CD14-positive monocyte (primary cell): Measurements from ENCODE around the gene MRPL48. TPM values are rescaled to one million over a fixed set of nuclear protein-coding genes. Genes with fewer than 3 reads are reported as not detected.
A peak's percentile ranks its signal among the peaks of the same experiment; 100 is the strongest.
"Not testable (repeated sequence)": the region's sequence is repeated elsewhere in the genome, so short reads cannot be mapped to it uniquely, and the experiment has no call there.

ENCODE experiments used
- DNase-seq, 3 donors: peaks; one replicate each; pipeline ENCODE4 v3.0.0-alpha.2; 2011 to 2022
- H2AFZ ChIP-seq: 2 replicates; pipeline ENCODE4 v1.6.0; 2012; ENCODE audit warnings: mild to moderate bottlenecking, low read depth, low read length, inconsistent platforms; ENCODE audit not compliant: insufficient read depth, poor library complexity, severe bottlenecking
- H3K27ac ChIP-seq, 2 donors: 1 replicate in 1 of 2; 2 replicates in 1 of 2; pipeline ENCODE4 v1.5.1; 2012 to 2013; ENCODE audit warnings: low read length in 2 of 2, control low read depth in 1 of 2, inconsistent platforms in 1 of 2, low read depth in 1 of 2, mild to moderate bottlenecking in 1 of 2
- H3K27me3 ChIP-seq, 2 donors: one replicate each; pipeline versions ENCODE4 v1.6.0 to v1.6.1; 2011 to 2013; ENCODE audit warnings: low read length in 2 of 2; ENCODE audit not compliant: control insufficient read depth in 2 of 2, insufficient read depth in 2 of 2
- H3K36me3 ChIP-seq, 2 donors: replicated peaks in 1 of 2; 1 replicate in 1 of 2; 2 replicates in 1 of 2; pipeline versions ENCODE4 v1.5.1 to v1.6.1; 2012 to 2013; ENCODE audit warnings: low read length in 2 of 2, control low read depth in 1 of 2, inconsistent platforms in 1 of 2, mild to moderate bottlenecking in 1 of 2; ENCODE audit not compliant: insufficient read depth in 2 of 2, control insufficient read depth in 1 of 2
- H3K4me1 ChIP-seq, 2 donors: 1 replicate in 1 of 2; 2 replicates in 1 of 2; pipeline versions ENCODE4 v1.5.1 to v1.6.1; 2012 to 2013; ENCODE audit warnings: low read length in 2 of 2, control low read depth in 1 of 2, inconsistent platforms in 1 of 2, mild to moderate bottlenecking in 1 of 2, moderate library complexity in 1 of 2; ENCODE audit not compliant: insufficient read depth in 2 of 2, control insufficient read depth in 1 of 2
- H3K4me2 ChIP-seq: replicated peaks from 2 replicates; pipeline ENCODE3; 2012; ENCODE audit warnings: low read length, moderate library complexity, mild to moderate bottlenecking; ENCODE audit not compliant: poor library complexity, severe bottlenecking; ENCODE audit errors: extremely low read depth
- H3K4me3 ChIP-seq, 3 experiments: fragments of 200-600 bp in 1 of 3; sonication (generic) in 1 of 3; replicated peaks in 1 of 3; 1 replicate in 2 of 3; 2 replicates in 1 of 3; pipeline ENCODE4 v1.5.1; 2011 to 2013; ENCODE audit warnings: low read length in 3 of 3, mild to moderate bottlenecking in 3 of 3, control low read depth in 2 of 3, low read depth in 2 of 3, inconsistent platforms in 1 of 3, moderate library complexity in 1 of 3
- H3K79me2 ChIP-seq: 2 replicates; pipeline ENCODE4 v1.6.0; 2012; ENCODE audit warnings: mild to moderate bottlenecking, control low read depth, inconsistent platforms, low read length, moderate library complexity; ENCODE audit not compliant: insufficient read depth
- H3K9ac ChIP-seq: 2 replicates; pipeline ENCODE4 v1.6.0; 2017; ENCODE audit warnings: low read length, mild to moderate bottlenecking; ENCODE audit not compliant: insufficient read depth, poor library complexity, severe bottlenecking
- H3K9me3 ChIP-seq, 2 donors: replicated peaks in 1 of 2; 1 replicate in 1 of 2; 2 replicates in 1 of 2; pipeline versions ENCODE4 v1.5.1 to v1.6.1; 2012 to 2013; ENCODE audit warnings: low read length in 2 of 2, control low read depth in 1 of 2; ENCODE audit not compliant: control insufficient read depth in 1 of 2, insufficient read depth in 1 of 2
- H4K20me1 ChIP-seq: 2 replicates; pipeline ENCODE4 v1.6.0; 2012; ENCODE audit warnings: mild to moderate bottlenecking, low read length, control low read depth, moderate library complexity; ENCODE audit not compliant: insufficient read depth
- H3K27ac Mint-ChIP-seq, 7 donors: one replicate each; pipeline ENCODE4 v1.8.0; 2020; ENCODE audit warnings: mild to moderate bottlenecking in 7 of 7, mixed read lengths in 7 of 7, moderate library complexity in 6 of 7, inconsistent platforms in 2 of 7
- H3K27me3 Mint-ChIP-seq, 3 donors: one replicate each; pipeline ENCODE4 v1.8.0; 2021 to 2022; ENCODE audit warnings: low read depth in 3 of 3, mild to moderate bottlenecking in 3 of 3, mixed read lengths in 3 of 3, moderate library complexity in 3 of 3, inconsistent platforms in 1 of 3
- H3K36me3 Mint-ChIP-seq, 2 donors: one replicate each; pipeline ENCODE4 v1.8.0; 2020; ENCODE audit warnings: mixed read lengths in 2 of 2, inconsistent platforms in 1 of 2, mild to moderate bottlenecking in 1 of 2
- H3K4me1 Mint-ChIP-seq: one replicate; pipeline ENCODE4 v1.8.0; 2020; ENCODE audit warnings: mild to moderate bottlenecking, mixed read lengths
- H3K4me3 Mint-ChIP-seq, 2 donors: one replicate each; pipeline ENCODE4 v1.8.0; 2020; ENCODE audit warnings: mild to moderate bottlenecking in 2 of 2, mixed read lengths in 2 of 2, moderate library complexity in 1 of 2
- H3K9me3 Mint-ChIP-seq, 7 donors: one replicate each; pipeline ENCODE4 v1.8.0; 2020 to 2022; ENCODE audit warnings: mixed read lengths in 7 of 7, mild to moderate bottlenecking in 6 of 7, moderate library complexity in 6 of 7, inconsistent platforms in 2 of 7
- CTCF ChIP-seq: fragments of 200-600 bp; IDR thresholded peaks from one replicate; pipeline ENCODE4 v1.8.0; 2022; ENCODE audit warnings: antibody characterized with exemption, mild to moderate bottlenecking
- WGBS: methylation state at CpG from one replicate; pipeline ENCODE4 v1.1.5; 2013; ENCODE audit warnings: missing lambda C conversion rate; ENCODE audit not compliant: insufficient coverage; 5-methylcytosine and 5-hydroxymethylcytosine counted together
- intact Hi-C, 2 donors: fragments of 100-400 bp; cut with micrococcal nuclease; formaldehyde crosslinking; loops; one replicate each; pipeline versions ENCODE4 v1.15.0 to v1.15.1; 2023
- polyA plus RNA-seq, 3 donors: library from polyadenylated mRNA; depleted of rRNA in 1 of 3; unstranded in 2 of 3; stranded (reverse) in 1 of 3; fragments of 300-500 nt in 2 of 3; fragments of >200 nt in 1 of 3; fragmentation: Illumina TruSeq in 2 of 3; gene quantifications; 1 replicate in 2 of 3; 2 replicates in 1 of 3; pipeline ENCODE4 v1.2.3, GENCODE V29; 2012 to 2021

Gene MRPL48
- polyA plus RNA-seq, 3 donors, result 17.8 to 43.1 (median 42.9) TPM

GRCh38 chr11:73750228-73750627, 37.4 kb upstream of the MRPL48 start:
- intact Hi-C loops, result loop anchor here in 1 of 2 donors (5.0 kb wide), 1 partner anchor 37 kb away; the partner anchor contains the start of gene MRPL48
- H3K27me3 Mint-ChIP-seq, result no peaks in the 10 kb centered on the region
- Histone ChIP-seq H3K9ac (no peak overlapping the region), H4K20me1 (peaks cover 100% of the 10 kb centered on the region), H3K36me3 (peaks cover 0 to 5% of the 10 kb centered on the region in 2 donors), H3K4me3 (no peak overlapping the region), H3K27me3 (no peaks in the 10 kb centered on the region), H3K4me1 (peaks cover 13 to 14% of the 10 kb centered on the region in 2 donors), H2AFZ (no peak overlapping the region), H3K9me3 (no peaks in the 10 kb centered on the region), H3K27ac (peak overlapping the region; percentile 3 to 11), H3K79me2 (peaks cover 99% of the 10 kb centered on the region), H3K4me2 (no peak overlapping the region)
- H3K4me1 Mint-ChIP-seq, result peaks cover 34% of the 10 kb centered on the region
- H3K9me3 Mint-ChIP-seq, result no peaks in the 10 kb centered on the region
- peaks cover 4 to 12% of the 10 kb centered on the region in 2 donors for H3K36me3 Mint-ChIP-seq
- no peak for TF ChIP-seq CTCF
- peak overlapping the region in 5 of 7 donors; percentile 12 to 79 (median 74) for H3K27ac Mint-ChIP-seq
- WGBS, result 67% methylated on average over 3 of the region's 5 CpGs
- peak in 2 of 3 donors; percentile 9 to 16 for DNase-seq
- H3K4me3 Mint-ChIP-seq, result no peak overlapping the region

DNA sequence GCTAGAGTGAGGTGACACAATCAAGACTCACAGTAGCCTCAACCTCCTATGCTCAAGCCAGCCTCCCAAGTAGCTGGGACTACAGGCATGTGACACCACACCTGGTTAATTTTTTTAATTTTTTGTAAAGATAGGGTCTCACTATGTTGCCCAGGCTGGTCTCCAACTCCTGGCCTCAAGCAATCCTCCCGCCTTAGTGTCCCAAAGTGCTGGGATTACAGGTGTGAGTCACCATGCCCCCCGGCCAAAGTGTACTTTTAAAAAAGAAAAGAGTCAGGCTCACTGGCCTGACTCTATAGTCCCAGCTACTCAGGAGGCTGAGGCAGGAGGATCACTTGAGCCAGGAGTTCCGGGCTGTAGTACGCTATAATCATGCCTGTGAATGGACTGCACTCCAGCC, 36.8 kb upstream of the MRPL48 start:
- not testable (repeated sequence) for H3K36me3 ChIP-seq, H2AFZ ChIP-seq, H3K9me3 Mint-ChIP-seq, H3K9ac ChIP-seq, H3K27me3 Mint-ChIP-seq, DNase-seq, H3K9me3 ChIP-seq, H3K4me3 Mint-ChIP-seq, H3K27me3 ChIP-seq, H3K4me3 ChIP-seq, H3K4me2 ChIP-seq
- Mint-ChIP-seq H3K36me3 (peaks cover 4 to 14% of the 10 kb centered on the region in 2 donors), H3K4me1 (peaks cover 36% of the 10 kb centered on the region), H3K27ac (peak overlapping the region in 2 of 7 donors; percentile 37 to 79)
- intact Hi-C loops, result loop anchor here in 1 of 2 donors (5.0 kb wide), 1 partner anchor 36 kb away; the partner anchor contains the start of gene MRPL48
- Histone ChIP-seq H3K27ac (peak overlapping the region in 1 of 2 donors; percentile 11), H4K20me1 (peaks cover 100% of the 10 kb centered on the region), H3K4me1 (peaks cover 13 to 15% of the 10 kb centered on the region in 2 donors), H3K79me2 (peaks cover 99% of the 10 kb centered on the region)
- WGBS, result 100% methylated on average over 2 of the region's 4 CpGs
